KMS-11 (cell line): ENCODE measurements around the gene KCNIP1.

Source experiments
- H2AFZ ChIP-seq: fragments of 200-600 bp; sonication (generic); 2 replicates; pipeline ENCODE4 v1.6.1; 2016; ENCODE audit warnings: antibody characterized with exemption, mixed run types, low read depth
- H3K27ac ChIP-seq: fragments of 200-600 bp; sonication (generic); 2 replicates; pipeline ENCODE4 v1.6.1; 2016; ENCODE audit warnings: mild to moderate bottlenecking, mixed run types
- H3K27me3 ChIP-seq: fragments of 200-600 bp; sonication (generic); 2 replicates; pipeline ENCODE4 v1.6.1; 2017; ENCODE audit warnings: mild to moderate bottlenecking, low read depth, mixed run types, moderate library complexity; ENCODE audit not compliant: insufficient read depth
- H3K36me3 ChIP-seq: fragments of 200-600 bp; sonication (generic); 2 replicates; pipeline ENCODE4 v1.6.1; 2017; ENCODE audit warnings: mild to moderate bottlenecking, mixed run types; ENCODE audit not compliant: insufficient read depth
- H3K4me1 ChIP-seq: fragments of 200-600 bp; sonication (generic); 2 replicates; pipeline ENCODE4 v1.6.1; 2016; ENCODE audit warnings: mild to moderate bottlenecking, low read depth, mixed run types; ENCODE audit not compliant: poor library complexity, severe bottlenecking
- H3K4me2 ChIP-seq: fragments of 200-600 bp; sonication (generic); 2 replicates; pipeline ENCODE4 v1.7.0; 2016; ENCODE audit warnings: mild to moderate bottlenecking, mixed run types
- H3K4me3 ChIP-seq: fragments of 200-600 bp; sonication (generic); IDR thresholded peaks from 2 replicates; pipeline ENCODE4 v1.6.1; 2017; ENCODE audit warnings: low read depth, low read length, mixed read lengths; ENCODE audit not compliant: insufficient read depth
- H3K79me2 ChIP-seq: fragments of 200-600 bp; sonication (generic); 2 replicates; pipeline ENCODE4 v1.6.1; 2016; ENCODE audit warnings: low read depth, mixed run types; ENCODE audit not compliant: insufficient read depth
- H3K9ac ChIP-seq: fragments of 200-600 bp; sonication (generic); 2 replicates; pipeline ENCODE4 v1.6.1; 2016; ENCODE audit warnings: mild to moderate bottlenecking, mixed run types
- H4K20me1 ChIP-seq: fragments of 200-600 bp; sonication (generic); 2 replicates; pipeline ENCODE4 v1.6.1; 2016; ENCODE audit warnings: mild to moderate bottlenecking, mixed run types; ENCODE audit not compliant: insufficient read depth
- CTCF ChIP-seq: fragments of 200-600 bp; sonication (generic); conservative IDR thresholded peaks from 2 replicates; pipeline ENCODE4 v1.6.1; 2017; ENCODE audit warnings: low read depth, mild to moderate bottlenecking, antibody characterized with exemption, low read length, moderate library complexity, mixed read lengths

KCNIP1 gene

GRCh38 chr5:170470808-170471404, 32.9 kb upstream of the KCNIP1 start:
- no peaks in the 10 kb centered on the region for H3K4me1 ChIP-seq
- H3K27me3 ChIP-seq = no peaks in the 10 kb centered on the region
- H2AFZ ChIP-seq = no peak overlapping the region
- H3K36me3 ChIP-seq = no peaks in the 10 kb centered on the region
- H3K4me2 ChIP-seq = no peak overlapping the region
- no peaks in the 10 kb centered on the region for H3K79me2 ChIP-seq
- TF ChIP-seq CTCF = no peak
- H3K4me3 ChIP-seq = no peak overlapping the region
- H3K27ac ChIP-seq = no peak overlapping the region
- no peaks in the 10 kb centered on the region for H4K20me1 ChIP-seq
- H3K9ac ChIP-seq = no peak overlapping the region

GRCh38 chr5:170471551-170472178, 32.2 kb upstream of the KCNIP1 start:
- TF ChIP-seq CTCF = no peak

GRCh38 chr5:170473642-170474041, 30.2 kb upstream of the KCNIP1 start:
- no peaks in the 10 kb centered on the region for H3K36me3 ChIP-seq
- no peak overlapping the region for H3K27ac ChIP-seq
- H3K4me1 ChIP-seq = no peaks in the 10 kb centered on the region
- H3K9ac ChIP-seq = no peak overlapping the region
- no peak for TF ChIP-seq CTCF
- H4K20me1 ChIP-seq = no peaks in the 10 kb centered on the region
- no peaks in the 10 kb centered on the region for H3K79me2 ChIP-seq
- H3K4me2 ChIP-seq = no peak overlapping the region
- H3K4me3 ChIP-seq = no peak overlapping the region
- no peaks in the 10 kb centered on the region for H3K27me3 ChIP-seq
- no peak overlapping the region for H2AFZ ChIP-seq

More at GRCh38 chr5:170471551-170472178, 32.2 kb upstream of the KCNIP1 start:
- H4K20me1 ChIP-seq = no peaks in the 10 kb centered on the region
- no peak overlapping the region for H3K4me2 ChIP-seq
- H3K9ac ChIP-seq = no peak overlapping the region
- no peaks in the 10 kb centered on the region for H3K4me1 ChIP-seq
- H3K27me3 ChIP-seq = no peaks in the 10 kb centered on the region
- H3K27ac ChIP-seq = no peak overlapping the region
- H3K4me3 ChIP-seq = no peak overlapping the region
- no peaks in the 10 kb centered on the region for H3K36me3 ChIP-seq
- no peaks in the 10 kb centered on the region for H3K79me2 ChIP-seq
- no peak overlapping the region for H2AFZ ChIP-seq

- no peaks in the 10 kb centered on the region for H3K79me2 ChIP-seq
- no peak overlapping the region for H2AFZ ChIP-seq
- H3K4me1 ChIP-seq = no peaks in the 10 kb centered on the region
- H3K4me2 ChIP-seq = no peak overlapping the region
- no peak overlapping the region for H3K27ac ChIP-seq
- TF ChIP-seq CTCF = no peak
- no peaks in the 10 kb centered on the region for H3K36me3 ChIP-seq
- no peaks in the 10 kb centered on the region for H3K27me3 ChIP-seq
- H4K20me1 ChIP-seq = no peaks in the 10 kb centered on the region
- H3K4me3 ChIP-seq = no peak overlapping the region
- no peak overlapping the region for H3K9ac ChIP-seq
Observed at GRCh38 chr5:170474489-170475274, 29.1 kb upstream of the KCNIP1 start.
